Measurements from ENCODE around the gene TTLL4. TPM values are rescaled to one million over a fixed set of nuclear protein-coding genes. Genes with fewer than 3 reads are reported as not detected.
"Not testable (repeated sequence)": the region's sequence is repeated elsewhere in the genome, so short reads cannot be mapped to it uniquely, and the experiment has no call there.

TTLL4 gene, protein sequence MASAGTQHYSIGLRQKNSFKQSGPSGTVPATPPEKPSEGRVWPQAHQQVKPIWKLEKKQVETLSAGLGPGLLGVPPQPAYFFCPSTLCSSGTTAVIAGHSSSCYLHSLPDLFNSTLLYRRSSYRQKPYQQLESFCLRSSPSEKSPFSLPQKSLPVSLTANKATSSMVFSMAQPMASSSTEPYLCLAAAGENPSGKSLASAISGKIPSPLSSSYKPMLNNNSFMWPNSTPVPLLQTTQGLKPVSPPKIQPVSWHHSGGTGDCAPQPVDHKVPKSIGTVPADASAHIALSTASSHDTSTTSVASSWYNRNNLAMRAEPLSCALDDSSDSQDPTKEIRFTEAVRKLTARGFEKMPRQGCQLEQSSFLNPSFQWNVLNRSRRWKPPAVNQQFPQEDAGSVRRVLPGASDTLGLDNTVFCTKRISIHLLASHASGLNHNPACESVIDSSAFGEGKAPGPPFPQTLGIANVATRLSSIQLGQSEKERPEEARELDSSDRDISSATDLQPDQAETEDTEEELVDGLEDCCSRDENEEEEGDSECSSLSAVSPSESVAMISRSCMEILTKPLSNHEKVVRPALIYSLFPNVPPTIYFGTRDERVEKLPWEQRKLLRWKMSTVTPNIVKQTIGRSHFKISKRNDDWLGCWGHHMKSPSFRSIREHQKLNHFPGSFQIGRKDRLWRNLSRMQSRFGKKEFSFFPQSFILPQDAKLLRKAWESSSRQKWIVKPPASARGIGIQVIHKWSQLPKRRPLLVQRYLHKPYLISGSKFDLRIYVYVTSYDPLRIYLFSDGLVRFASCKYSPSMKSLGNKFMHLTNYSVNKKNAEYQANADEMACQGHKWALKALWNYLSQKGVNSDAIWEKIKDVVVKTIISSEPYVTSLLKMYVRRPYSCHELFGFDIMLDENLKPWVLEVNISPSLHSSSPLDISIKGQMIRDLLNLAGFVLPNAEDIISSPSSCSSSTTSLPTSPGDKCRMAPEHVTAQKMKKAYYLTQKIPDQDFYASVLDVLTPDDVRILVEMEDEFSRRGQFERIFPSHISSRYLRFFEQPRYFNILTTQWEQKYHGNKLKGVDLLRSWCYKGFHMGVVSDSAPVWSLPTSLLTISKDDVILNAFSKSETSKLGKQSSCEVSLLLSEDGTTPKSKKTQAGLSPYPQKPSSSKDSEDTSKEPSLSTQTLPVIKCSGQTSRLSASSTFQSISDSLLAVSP
- 50.3 TPM for total RNA-seq

DNA sequence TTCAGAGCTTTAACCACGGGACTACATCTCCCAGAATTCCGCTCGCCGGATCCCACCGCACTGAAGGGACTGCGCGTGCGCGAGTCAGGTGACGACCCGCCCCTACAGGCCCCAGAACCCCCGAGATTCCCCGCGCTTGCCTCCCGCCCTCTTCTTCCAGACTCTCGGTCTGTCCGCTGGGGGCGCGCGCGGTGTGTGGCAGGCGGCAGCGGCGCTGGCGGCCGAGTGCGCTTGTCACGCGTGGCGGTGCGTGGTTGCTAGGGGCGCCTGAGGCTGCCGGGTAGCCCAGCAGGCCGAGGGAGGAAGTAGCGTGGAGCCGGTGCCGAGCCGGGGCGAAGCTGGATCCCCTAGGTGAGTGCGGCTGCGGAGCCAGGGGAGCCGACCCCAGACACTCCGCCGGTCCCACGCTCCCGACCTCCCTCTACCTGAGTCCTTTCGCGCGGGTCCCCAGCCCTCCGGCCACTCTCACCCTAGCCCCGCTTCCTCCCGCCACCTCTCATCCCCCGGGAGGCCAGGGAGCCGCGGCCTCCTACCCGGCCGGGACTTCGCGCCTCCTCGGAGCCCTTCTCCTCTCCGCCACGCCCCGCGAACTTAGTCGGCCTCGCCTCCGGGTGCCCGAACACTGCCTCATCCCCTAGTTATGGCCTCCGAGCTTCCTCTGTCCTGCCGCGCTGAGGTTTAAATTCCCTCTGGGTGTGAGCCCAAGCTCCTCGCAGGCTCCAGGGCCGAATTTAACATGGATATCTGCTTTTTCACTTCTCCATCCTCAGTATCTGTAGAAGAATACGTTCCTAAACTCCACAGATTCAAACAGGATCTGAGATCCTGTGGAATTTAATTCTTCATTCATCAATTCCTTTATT is at the start of gene TTLL4:
TSS of gene TTLL4 (plus strand) at position 149 of the 863 bp plus-strand sequence. CDS start 26,842 bp downstream, outside the sequence.
- intact Hi-C loops (cut with DNase I) = loop anchor here (5.0 kb wide), 1 partner anchor 136 kb away; no protein-coding TSS in a partner anchor
- peak; percentile 99 for ATAC-seq
- peak; percentile 99 for DNase-seq (ENCODE audit: low spot score)

DNA sequence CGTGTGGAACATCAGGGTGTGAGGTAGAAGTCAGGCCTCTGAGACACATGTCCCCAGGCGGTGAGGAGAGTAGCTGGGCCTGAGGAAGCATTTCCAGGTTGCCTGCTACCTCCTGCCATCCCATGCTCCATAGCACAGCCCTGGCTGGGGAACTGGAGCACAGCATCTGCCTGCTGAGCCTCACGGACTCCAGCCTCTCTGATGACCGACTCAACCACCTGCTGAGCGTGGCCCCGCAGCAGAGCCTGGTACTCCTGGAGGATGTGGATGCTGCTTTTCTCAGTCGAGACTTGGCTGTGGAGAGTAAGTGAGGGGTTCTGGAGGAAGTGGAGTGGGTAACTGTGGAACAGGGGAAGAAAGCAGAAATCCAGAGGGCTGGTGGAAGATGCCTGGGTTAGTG is 48.3 kb upstream of the TTLL4 start:
- DNase-seq (ENCODE audit: low spot score) = no peak
- ATAC-seq = no peak
- intact Hi-C loops (cut with DNase I) = no loop called here

GRCh38 chr2:218662827-218663226 is 47.8 kb upstream of the TTLL4 start:
- ATAC-seq (no peak), DNase-seq (ENCODE audit: low spot score) (no peak)
- intact Hi-C loops (cut with DNase I) = no loop called here

DNA sequence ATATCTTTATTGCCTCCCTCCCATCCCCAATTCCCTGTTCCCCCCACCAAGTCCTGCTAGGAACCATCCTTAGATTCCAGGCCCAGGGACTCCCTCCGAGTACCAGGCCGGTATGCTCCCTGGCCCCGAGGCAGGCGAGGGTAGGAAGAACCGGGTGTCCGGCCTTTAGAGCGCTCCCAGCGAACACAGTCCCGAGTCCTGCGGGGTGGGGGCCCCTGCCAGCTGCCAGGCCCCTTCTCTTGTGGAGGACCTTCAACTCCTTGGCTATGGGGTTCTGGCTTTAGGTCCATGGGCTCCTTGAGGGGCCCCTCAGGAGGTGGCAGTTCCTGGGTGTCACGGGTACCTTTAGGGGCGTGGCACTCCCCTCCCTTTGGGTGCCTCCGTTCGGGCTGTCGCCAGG is 46.7 kb upstream of the TTLL4 start:
- intact Hi-C loops (cut with DNase I) = no loop called here
- DNase-seq (ENCODE audit: low spot score) = no peak

DNA sequence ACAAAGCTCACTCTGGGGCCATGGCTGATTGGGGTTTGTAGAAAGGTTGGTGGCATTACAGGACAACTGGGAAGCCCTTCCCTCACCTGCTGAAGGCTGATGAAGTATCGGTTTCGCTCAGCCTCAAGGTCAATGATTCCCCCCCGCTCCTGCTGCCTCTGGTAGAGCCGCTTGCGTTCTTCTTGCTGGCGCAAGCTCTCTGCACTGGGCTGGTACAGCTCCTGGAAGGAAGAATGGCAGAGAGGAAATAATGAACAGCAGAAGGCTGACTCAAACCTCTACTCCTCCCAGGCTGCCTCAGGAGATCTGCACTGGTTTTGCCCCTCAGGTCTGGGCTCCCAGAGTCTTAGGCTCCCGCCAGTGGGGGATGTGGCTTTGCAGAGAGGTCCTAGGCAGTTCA is 46.0 kb upstream of the TTLL4 start:
- intact Hi-C loops (cut with DNase I) = no loop called here

More for the DNA sequence above, 46.7 kb upstream of the TTLL4 start:
- no peak for ATAC-seq

DNA sequence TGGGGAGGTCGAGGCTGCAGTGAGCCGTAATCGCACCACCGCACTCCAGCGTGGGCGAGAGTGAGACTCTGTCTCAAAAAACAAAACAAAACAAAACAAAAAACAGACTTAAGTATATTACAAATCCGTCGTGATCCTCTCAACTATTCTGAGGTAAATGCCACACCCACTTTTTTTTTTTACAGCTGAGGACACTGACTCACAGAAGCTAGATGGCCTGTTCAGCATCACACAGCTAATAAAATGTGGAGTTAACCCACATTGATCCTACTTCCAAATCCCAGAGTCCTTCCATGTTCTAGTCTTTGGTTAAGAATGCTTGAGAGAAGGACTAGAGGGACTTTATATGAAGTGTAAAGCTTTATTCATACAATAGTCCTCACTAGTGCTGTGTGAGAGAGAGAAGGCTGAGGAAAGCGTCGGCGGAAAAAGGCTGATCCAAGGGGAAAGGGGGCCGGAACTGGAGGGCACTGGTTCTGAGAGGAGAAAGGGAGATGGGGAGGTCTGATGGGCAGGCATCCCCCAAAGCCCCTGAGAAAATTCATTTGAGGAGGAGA is 39.5 kb upstream of the TTLL4 start:
- DNase-seq (ENCODE audit: low spot score) (no peak), ATAC-seq (no peak)
- intact Hi-C loops (cut with DNase I) = no loop called here

More for the DNA sequence above, 46.0 kb upstream of the TTLL4 start:
- ATAC-seq (no peak), DNase-seq (ENCODE audit: low spot score) (no peak)

- intact Hi-C loops (cut with DNase I) = no loop called here
- peak; percentile 89 for DNase-seq (ENCODE audit: low spot score)
- ATAC-seq = peak; percentile 98
These were observed 38.7 kb upstream of the TTLL4 start, which contains the start of the genes RNF25 and STK36 for GRCh38 chr2:218671654-218672566. TSS of gene RNF25 (minus strand) at chr2:218672002. CDS start at chr2:218671970, 32 bp downstream. TSS of gene STK36 (plus strand) at chr2:218672086. CDS start at chr2:218672830, 744 bp downstream.

- no peak for DNase-seq (ENCODE audit: low spot score)
- intact Hi-C loops (cut with DNase I) = no loop called here
- no peak for ATAC-seq
These were observed 31.5 kb upstream of the TTLL4 start for GRCh38 chr2:218679119-218679518.

DNA sequence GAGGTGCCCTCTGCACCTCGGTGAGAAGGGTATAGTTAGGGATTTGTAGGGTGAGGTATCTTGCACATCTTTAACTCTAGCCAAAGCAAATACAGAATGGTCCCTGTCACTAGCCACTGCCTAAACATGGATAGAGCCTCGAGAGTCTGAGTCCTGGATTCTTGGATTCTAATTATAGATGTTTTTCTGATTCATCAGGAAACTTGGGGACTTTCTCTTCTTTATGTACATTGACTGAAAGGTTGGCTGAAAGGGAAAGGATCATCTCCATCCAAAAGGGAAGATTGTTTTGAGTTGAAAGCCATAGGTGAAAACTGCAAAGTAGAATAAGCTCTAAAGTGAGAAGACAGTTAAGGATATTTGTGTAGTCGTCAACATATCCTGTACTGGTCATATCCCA is 30.6 kb upstream of the TTLL4 start:
- intact Hi-C loops (cut with DNase I) = no loop called here
- no peak for DNase-seq (ENCODE audit: low spot score)
- ATAC-seq = no peak

- intact Hi-C loops (cut with DNase I); DNase-seq (ENCODE audit: low spot score): not testable (repeated sequence)
- ATAC-seq = peak; percentile 91
These were observed 23.1 kb upstream of the TTLL4 start for GRCh38 chr2:218687400-218688060.

DNA sequence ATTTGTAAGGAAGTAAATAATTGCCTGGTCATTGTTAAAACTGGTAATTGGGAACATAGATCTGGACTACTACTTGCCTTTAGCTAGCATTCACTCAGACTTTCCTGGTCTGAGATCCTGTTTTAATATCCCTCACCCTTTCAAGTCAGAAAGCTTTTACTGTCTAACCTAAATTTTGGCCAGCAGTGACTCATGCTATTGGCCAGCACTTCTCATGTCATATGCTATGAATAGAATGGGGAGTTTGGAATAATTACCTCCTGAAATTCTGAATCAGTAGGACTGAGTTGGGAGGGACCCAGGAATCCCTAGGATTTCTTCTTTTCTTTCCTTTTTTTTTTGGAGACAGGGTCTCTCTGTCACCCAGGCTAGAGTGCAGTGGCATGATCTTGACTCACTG is 19.4 kb upstream of the TTLL4 start:
- no peak for ATAC-seq
- DNase-seq (ENCODE audit: low spot score) = no peak
- intact Hi-C loops (cut with DNase I) = loop anchor here (10.0 kb wide), 1 partner anchor 154 kb away; no protein-coding TSS in a partner anchor

- intact Hi-C loops (cut with DNase I) = loop anchor here (10.0 kb wide), 1 partner anchor 150 kb away; no protein-coding TSS in a partner anchor
- DNase-seq (ENCODE audit: low spot score) = no peak
- no peak for ATAC-seq
These were observed 16.1 kb upstream of the TTLL4 start for GRCh38 chr2:218694405-218695145.

DNA sequence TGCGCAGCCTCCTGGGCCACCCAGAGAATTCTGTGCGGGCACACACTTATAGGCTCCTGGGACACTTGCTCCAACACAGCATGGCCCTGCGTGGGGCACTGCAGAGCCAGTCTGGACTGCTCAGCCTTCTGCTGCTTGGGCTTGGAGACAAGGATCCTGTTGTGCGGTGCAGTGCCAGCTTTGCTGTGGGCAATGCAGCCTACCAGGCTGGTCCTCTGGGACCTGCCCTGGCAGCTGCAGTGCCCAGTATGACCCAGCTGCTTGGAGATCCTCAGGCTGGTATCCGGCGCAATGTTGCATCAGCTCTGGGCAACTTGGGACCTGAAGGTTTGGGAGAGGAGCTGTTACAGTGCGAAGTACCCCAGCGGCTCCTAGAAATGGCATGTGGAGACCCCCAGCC is 11.8 kb upstream of the TTLL4 start:
- no peak for DNase-seq (ENCODE audit: low spot score)
- intact Hi-C loops (cut with DNase I) = loop anchor here (10.0 kb wide), 1 partner anchor 146 kb away; no protein-coding TSS in a partner anchor
- peak; percentile 61 for ATAC-seq

DNA sequence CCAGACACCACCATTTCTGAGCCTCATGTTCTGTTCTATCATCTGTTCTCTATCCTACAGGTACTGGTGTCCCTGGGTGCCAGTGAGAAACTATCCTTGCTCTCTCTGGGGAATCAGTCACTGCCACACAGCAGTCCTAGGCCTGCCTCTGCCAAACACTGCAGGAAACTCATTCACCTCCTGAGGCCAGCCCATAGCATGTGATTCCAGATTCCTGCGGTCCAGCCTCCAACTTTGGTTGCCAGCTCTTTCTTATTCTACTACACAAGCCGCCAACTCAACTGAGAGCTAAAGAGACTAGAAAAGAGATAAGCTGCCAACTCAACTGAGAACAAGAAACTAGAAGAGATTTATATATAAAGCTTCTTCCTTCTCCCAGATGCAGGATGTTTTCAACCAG is 8.8 kb upstream of the TTLL4 start:
- ATAC-seq (no peak), DNase-seq (ENCODE audit: low spot score) (no peak)
- intact Hi-C loops (cut with DNase I) = no loop called here

DNA sequence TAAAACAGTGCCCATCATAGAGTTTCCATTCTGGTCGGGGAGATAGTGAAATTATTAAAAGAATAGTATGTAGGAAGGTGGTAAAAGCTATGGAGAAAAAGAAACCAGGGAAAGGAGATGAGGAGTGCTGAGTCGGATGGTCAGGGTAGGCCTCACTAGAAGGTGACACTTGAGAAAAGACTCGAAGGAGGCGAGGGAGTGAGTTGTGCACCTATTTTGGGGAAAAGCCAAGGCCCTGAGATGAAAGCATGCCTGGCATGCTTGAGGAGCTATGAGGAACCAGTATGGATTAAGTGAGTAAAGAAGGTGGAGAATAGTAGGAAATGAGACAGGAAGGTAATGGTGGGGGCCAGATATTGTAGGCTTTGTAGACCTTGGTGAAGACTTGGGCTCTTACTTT is 7.3 kb upstream of the TTLL4 start:
- intact Hi-C loops (cut with DNase I) = no loop called here
- DNase-seq (ENCODE audit: low spot score) (no peak), ATAC-seq (no peak)

DNA sequence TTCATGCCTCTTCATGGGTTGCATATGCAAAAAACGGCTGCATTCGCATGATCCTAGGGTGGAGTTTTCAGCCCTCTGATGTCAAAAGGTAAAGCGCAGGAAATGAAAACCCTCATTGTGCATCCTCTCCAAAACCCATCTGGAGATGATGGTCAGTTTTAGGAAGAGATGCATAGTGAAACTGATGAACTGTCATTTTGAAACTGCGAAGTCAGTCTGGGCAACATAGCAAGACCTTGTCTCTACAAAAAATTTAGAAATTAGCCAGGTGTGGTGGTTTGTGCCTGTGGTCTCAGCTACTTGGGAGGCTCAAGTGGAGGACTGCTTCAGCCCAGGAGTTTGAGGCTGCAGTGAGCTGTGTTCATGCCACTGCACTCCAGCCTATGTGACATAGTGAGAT is 2.5 kb upstream of the TTLL4 start:
- no peak for ATAC-seq
- no peak for DNase-seq (ENCODE audit: low spot score)
- intact Hi-C loops (cut with DNase I) = no loop called here

All from sciatic nerve (tissue), 2 donors.